Liver (tissue), 9 donors: ENCODE results near the gene MAGIX. TPM values are rescaled to one million over a fixed set of nuclear protein-coding genes. Genes with fewer than 3 reads are reported as not detected.

Experiments
- DNase-seq: peaks from one replicate; pipeline ENCODE4 v3.0.0-alpha.2; 2017; ENCODE audit warnings: low spot score
- H3K27ac ChIP-seq, 2 donors: one replicate each; pipeline ENCODE4 v1.7.0; 2013; ENCODE audit warnings: inconsistent platforms in 2 of 2, low read length in 2 of 2, control low read depth in 1 of 2, low read depth in 1 of 2, mild to moderate bottlenecking in 1 of 2
- H3K27me3 ChIP-seq, 4 donors: one replicate each; pipeline versions ENCODE4 v1.6.1 to v1.7.0; 2013; ENCODE audit warnings: low read length in 3 of 4, inconsistent platforms in 1 of 4, mild to moderate bottlenecking in 1 of 4, moderate library complexity in 1 of 4; ENCODE audit not compliant: control insufficient read depth in 4 of 4, insufficient read depth in 4 of 4
- H3K36me3 ChIP-seq, 4 donors: one replicate each; pipeline versions ENCODE4 v1.6.1 to v1.7.0; 2013; ENCODE audit warnings: low read length in 3 of 4, mild to moderate bottlenecking in 3 of 4, low read depth in 1 of 4, moderate library complexity in 1 of 4; ENCODE audit not compliant: control insufficient read depth in 4 of 4, insufficient read depth in 3 of 4
- H3K4me1 ChIP-seq, 4 donors: one replicate each; pipeline versions ENCODE4 v1.6.1 to v1.7.0; 2013; ENCODE audit warnings: low read length in 3 of 4, mild to moderate bottlenecking in 3 of 4, moderate library complexity in 1 of 4; ENCODE audit not compliant: control insufficient read depth in 4 of 4, insufficient read depth in 4 of 4
- H3K4me3 ChIP-seq, 3 donors: one replicate each; pipeline versions ENCODE4 v1.6.1 to v1.7.0; 2013; ENCODE audit warnings: low read length in 3 of 3, control low read depth in 1 of 3, low read depth in 1 of 3, mild to moderate bottlenecking in 1 of 3
- H3K9ac ChIP-seq, 2 donors: one replicate each; pipeline ENCODE4 v1.7.0; 2013; ENCODE audit warnings: low read length in 2 of 2, mild to moderate bottlenecking in 2 of 2, moderate library complexity in 2 of 2, control low read depth in 1 of 2, low read depth in 1 of 2
- H3K9me3 ChIP-seq, 4 donors: one replicate each; pipeline versions ENCODE4 v1.6.1 to v1.7.0; 2013; ENCODE audit warnings: low read length in 3 of 4; ENCODE audit not compliant: control insufficient read depth in 4 of 4
- ATF3 ChIP-seq: IDR thresholded peaks from 2 replicates; pipeline ENCODE4 v1.6.1; 2016; ENCODE audit warnings: antibody characterized with exemption
- CTCF ChIP-seq: fragments of 150-350 bp; IDR thresholded peaks from 2 replicates; pipeline ENCODE4 v1.5.1; 2017; ENCODE audit warnings: improper control_type of control experiment, low read depth, low read length; ENCODE audit not compliant: missing input control
- EGR1 ChIP-seq, 2 donors: IDR thresholded peaks; 2 replicates each; pipeline ENCODE4 v1.6.1; 2016 to 2018; ENCODE audit warnings: antibody characterized with exemption in 2 of 2, low read depth in 2 of 2
- FOXA1 ChIP-seq: IDR thresholded peaks from 2 replicates; pipeline ENCODE4 v1.6.1; 2016; ENCODE audit warnings: antibody characterized with exemption
- FOXA2 ChIP-seq: IDR thresholded peaks from 2 replicates; pipeline ENCODE4 v1.6.1; 2016; ENCODE audit warnings: antibody characterized with exemption
- GABPA ChIP-seq, 2 donors: IDR thresholded peaks in 1 of 2; conservative IDR thresholded peaks in 1 of 2; 2 replicates each; pipeline ENCODE4 v1.6.1; 2016; ENCODE audit warnings: antibody characterized with exemption in 2 of 2, mild to moderate bottlenecking in 1 of 2, moderate library complexity in 1 of 2
- HNF4A ChIP-seq, 2 donors: conservative IDR thresholded peaks; 2 replicates each; pipeline ENCODE4 v1.6.1; 2016; ENCODE audit warnings: antibody characterized with exemption in 2 of 2, mild to moderate bottlenecking in 2 of 2
- HNF4G ChIP-seq: IDR thresholded peaks from 2 replicates; pipeline ENCODE4 v1.6.1; 2016; ENCODE audit warnings: antibody characterized with exemption
- JUND ChIP-seq, 2 donors: IDR thresholded peaks; 2 replicates each; pipeline ENCODE4 v1.6.1; 2016; ENCODE audit warnings: antibody characterized with exemption in 2 of 2
- NR2F2 ChIP-seq: IDR thresholded peaks from 2 replicates; pipeline ENCODE4 v1.6.1; 2016; ENCODE audit warnings: antibody characterized with exemption
- RAD21 ChIP-seq, 2 donors: IDR thresholded peaks; 2 replicates each; pipeline ENCODE4 v1.6.1; 2016; ENCODE audit warnings: antibody characterized with exemption in 2 of 2, mild to moderate bottlenecking in 2 of 2
- RXRA ChIP-seq, 2 donors: IDR thresholded peaks; 2 replicates each; pipeline ENCODE4 v1.6.1; 2017 to 2018; ENCODE audit warnings: antibody characterized with exemption in 2 of 2, mild to moderate bottlenecking in 1 of 2
- SP1 ChIP-seq: IDR thresholded peaks from 2 replicates; pipeline ENCODE4 v1.6.1; 2018; ENCODE audit warnings: antibody characterized with exemption, mild to moderate bottlenecking
- YY1 ChIP-seq: IDR thresholded peaks from 2 replicates; pipeline ENCODE4 v1.6.1; 2016; ENCODE audit warnings: antibody characterized with exemption, mild to moderate bottlenecking
- WGBS: extraction: QIAGEN DNeasy Blood & Tissue Kit; methylation state at CpG from one replicate; pipeline ENCODE4 v1.1.7; 2013; 5-methylcytosine and 5-hydroxymethylcytosine counted together
- polyA plus RNA-seq, 2 donors: library from polyadenylated mRNA; stranded (reverse) in 1 of 2; unstranded in 1 of 2; fragments of 200-250 nt in 1 of 2; fragments of >200 nt in 1 of 2; fragmentation: Nextera tagmentation in 1 of 2; extraction: Ambion mirVana in 1 of 2; gene quantifications; one replicate each; pipeline versions ENCODE4 v1.2.1 to v1.2.3, GENCODE V29; 2013 to 2015
- total RNA-seq, 2 donors: library from RNA; depleted of rRNA; stranded (reverse); fragments of >200 nt; gene quantifications; one replicate each; pipeline ENCODE4 v1.2.3, GENCODE V29; 2014
- TF ChIP-seq, protein P1 (sequence below): IDR thresholded peaks from 2 replicates; pipeline ENCODE4 v1.6.1; 2016; ENCODE audit warnings: antibody characterized with exemption
- TF ChIP-seq, protein P2 (sequence below): IDR thresholded peaks from 2 replicates; pipeline ENCODE4 v1.6.1; 2016; ENCODE audit warnings: antibody characterized with exemption, mild to moderate bottlenecking
- donor health status: healthy.
- donor health status: healthy.
- donor health status: healthy.
- donor health status: healthy.
- donor health status: healthy.

MAGIX gene
- total and polyA plus RNA-seq, 4 donors = 2.9 to 10.8 (median 7.9) TPM

GRCh38 chrX:49209434-49210251 lies 47.1 kb downstream of the MAGIX start:
- TF ChIP-seq, protein P1, sequence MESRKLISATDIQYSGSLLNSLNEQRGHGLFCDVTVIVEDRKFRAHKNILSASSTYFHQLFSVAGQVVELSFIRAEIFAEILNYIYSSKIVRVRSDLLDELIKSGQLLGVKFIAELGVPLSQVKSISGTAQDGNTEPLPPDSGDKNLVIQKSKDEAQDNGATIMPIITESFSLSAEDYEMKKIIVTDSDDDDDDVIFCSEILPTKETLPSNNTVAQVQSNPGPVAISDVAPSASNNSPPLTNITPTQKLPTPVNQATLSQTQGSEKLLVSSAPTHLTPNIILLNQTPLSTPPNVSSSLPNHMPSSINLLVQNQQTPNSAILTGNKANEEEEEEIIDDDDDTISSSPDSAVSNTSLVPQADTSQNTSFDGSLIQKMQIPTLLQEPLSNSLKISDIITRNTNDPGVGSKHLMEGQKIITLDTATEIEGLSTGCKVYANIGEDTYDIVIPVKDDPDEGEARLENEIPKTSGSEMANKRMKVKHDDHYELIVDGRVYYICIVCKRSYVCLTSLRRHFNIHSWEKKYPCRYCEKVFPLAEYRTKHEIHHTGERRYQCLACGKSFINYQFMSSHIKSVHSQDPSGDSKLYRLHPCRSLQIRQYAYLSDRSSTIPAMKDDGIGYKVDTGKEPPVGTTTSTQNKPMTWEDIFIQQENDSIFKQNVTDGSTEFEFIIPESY = no peak
- TF ChIP-seq JUND (IDR thresholded peaks at IDR 0.05) (no peak), CTCF (no peak), ATF3 (no peak), YY1 (no peak), HNF4A (conservative IDR thresholded peaks at IDR 0.05) (no peak), EGR1 (IDR thresholded peaks at IDR 0.05; ENCODE audit: low read depth in 2 of 2) (no peak), RXRA (IDR thresholded peaks at IDR 0.05) (no peak), NR2F2 (no peak), FOXA2 (no peak), RAD21 (IDR thresholded peaks at IDR 0.05) (no peak), GABPA (IDR thresholded peaks at IDR 0.05 in 1 of 2, conservative IDR thresholded peaks at IDR 0.05 in 1 of 2) (no peak), SP1 (no peak), HNF4G (no peak)
- TF ChIP-seq, protein P2, sequence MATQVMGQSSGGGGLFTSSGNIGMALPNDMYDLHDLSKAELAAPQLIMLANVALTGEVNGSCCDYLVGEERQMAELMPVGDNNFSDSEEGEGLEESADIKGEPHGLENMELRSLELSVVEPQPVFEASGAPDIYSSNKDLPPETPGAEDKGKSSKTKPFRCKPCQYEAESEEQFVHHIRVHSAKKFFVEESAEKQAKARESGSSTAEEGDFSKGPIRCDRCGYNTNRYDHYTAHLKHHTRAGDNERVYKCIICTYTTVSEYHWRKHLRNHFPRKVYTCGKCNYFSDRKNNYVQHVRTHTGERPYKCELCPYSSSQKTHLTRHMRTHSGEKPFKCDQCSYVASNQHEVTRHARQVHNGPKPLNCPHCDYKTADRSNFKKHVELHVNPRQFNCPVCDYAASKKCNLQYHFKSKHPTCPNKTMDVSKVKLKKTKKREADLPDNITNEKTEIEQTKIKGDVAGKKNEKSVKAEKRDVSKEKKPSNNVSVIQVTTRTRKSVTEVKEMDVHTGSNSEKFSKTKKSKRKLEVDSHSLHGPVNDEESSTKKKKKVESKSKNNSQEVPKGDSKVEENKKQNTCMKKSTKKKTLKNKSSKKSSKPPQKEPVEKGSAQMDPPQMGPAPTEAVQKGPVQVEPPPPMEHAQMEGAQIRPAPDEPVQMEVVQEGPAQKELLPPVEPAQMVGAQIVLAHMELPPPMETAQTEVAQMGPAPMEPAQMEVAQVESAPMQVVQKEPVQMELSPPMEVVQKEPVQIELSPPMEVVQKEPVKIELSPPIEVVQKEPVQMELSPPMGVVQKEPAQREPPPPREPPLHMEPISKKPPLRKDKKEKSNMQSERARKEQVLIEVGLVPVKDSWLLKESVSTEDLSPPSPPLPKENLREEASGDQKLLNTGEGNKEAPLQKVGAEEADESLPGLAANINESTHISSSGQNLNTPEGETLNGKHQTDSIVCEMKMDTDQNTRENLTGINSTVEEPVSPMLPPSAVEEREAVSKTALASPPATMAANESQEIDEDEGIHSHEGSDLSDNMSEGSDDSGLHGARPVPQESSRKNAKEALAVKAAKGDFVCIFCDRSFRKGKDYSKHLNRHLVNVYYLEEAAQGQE = no peak
- no peak for DNase-seq

GRCh38 chrX:49210406-49210805 lies 47.8 kb downstream of the MAGIX start:
- WGBS = 72% methylated on average over 8 of the region's 8 CpGs
- TF ChIP-seq FOXA1 = no peak
- no peak for TF ChIP-seq YY1
- TF ChIP-seq RAD21 (IDR thresholded peaks at IDR 0.05) = no peak
- no peak for TF ChIP-seq NR2F2

More at GRCh38 chrX:49209434-49210251, 47.1 kb downstream of the MAGIX start:
- Histone ChIP-seq H3K27ac (no peak overlapping the region), H3K27me3 (no peaks in the 10 kb centered on the region), H3K4me3 (no peak overlapping the region), H3K36me3 (no peaks in the 10 kb centered on the region), H3K9me3 (no peaks in the 10 kb centered on the region), H3K9ac (no peak overlapping the region), H3K4me1 (no peaks in the 10 kb centered on the region)
- WGBS = 33% methylated on average over 28 of the region's 28 CpGs

More at GRCh38 chrX:49210406-49210805, 47.8 kb downstream of the MAGIX start:
- H3K9ac ChIP-seq = no peak overlapping the region
- H3K4me3 ChIP-seq = no peak overlapping the region
- H3K36me3 ChIP-seq = no peaks in the 10 kb centered on the region
- no peaks in the 10 kb centered on the region for H3K27me3 ChIP-seq
- no peak overlapping the region for H3K27ac ChIP-seq
- no peaks in the 10 kb centered on the region for H3K4me1 ChIP-seq
- DNase-seq = no peak
- no peaks in the 10 kb centered on the region for H3K9me3 ChIP-seq
